ENCODE measurements around the gene RBM47.
"Not testable (repeated sequence)": the region's sequence is repeated elsewhere in the genome, so short reads cannot be mapped to it uniquely, and the experiment has no call there.

RBM47 gene

DNA sequence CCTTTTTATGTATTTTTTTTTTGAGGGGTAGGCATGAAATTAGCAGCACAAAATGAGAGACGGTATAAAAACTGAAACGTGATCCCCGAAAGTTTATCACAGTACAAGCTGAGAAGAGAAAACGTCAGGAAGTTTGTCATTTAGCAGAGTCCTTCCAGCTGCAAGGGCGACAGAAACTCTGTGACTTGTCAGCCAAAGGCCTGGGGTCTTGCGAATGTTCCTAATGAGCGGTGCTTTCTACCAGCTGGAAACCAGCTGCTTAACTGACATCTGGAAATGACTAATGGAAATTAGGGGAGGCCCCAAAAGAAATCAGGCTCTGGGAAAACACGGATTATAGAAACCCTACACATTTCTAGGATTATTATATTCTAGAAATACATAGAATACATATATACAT, 228.0 kb downstream of the RBM47 start:
- DNase-seq: no peak

DNA sequence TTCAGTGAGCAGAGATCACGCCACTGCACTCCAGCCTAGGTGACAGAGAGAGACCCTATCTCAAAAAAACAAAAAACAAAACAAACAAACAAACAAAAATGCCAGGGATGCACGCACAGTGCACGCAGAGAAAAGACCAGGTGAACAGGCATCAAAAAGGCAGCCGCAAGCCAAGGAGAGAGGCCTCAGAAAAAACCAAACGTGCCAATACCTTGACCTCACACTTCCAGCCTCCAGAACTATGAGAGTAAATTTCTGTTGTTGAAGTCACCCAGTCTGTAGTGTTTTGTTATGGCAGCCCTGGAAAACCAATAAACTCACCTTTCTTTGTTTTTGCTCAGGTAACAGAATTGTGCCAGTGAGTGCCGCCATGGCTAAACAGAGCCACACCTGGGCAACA, 228.6 kb downstream of the RBM47 start:
- no peak for DNase-seq

DNA sequence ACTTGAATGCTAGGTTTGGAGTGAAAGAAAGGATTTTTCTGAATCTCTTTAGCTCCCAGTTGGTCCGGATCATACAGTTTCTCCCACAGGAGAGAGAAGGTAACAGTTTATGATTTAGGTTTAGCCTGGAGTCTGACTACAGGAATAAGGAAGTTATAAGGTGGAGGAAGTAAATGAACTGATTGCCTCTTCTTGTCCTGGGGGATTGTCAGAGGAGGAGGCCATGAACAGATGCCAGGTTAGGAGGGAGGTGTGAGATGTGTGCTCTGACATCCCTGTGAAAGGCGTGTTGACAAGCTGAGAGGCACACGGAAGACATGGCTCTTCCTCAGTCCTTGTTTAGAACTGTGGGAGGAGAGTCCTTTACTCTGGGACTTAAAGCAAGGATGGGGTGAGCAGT, 230.1 kb downstream of the RBM47 start:
- DNase-seq: no peak

DNA sequence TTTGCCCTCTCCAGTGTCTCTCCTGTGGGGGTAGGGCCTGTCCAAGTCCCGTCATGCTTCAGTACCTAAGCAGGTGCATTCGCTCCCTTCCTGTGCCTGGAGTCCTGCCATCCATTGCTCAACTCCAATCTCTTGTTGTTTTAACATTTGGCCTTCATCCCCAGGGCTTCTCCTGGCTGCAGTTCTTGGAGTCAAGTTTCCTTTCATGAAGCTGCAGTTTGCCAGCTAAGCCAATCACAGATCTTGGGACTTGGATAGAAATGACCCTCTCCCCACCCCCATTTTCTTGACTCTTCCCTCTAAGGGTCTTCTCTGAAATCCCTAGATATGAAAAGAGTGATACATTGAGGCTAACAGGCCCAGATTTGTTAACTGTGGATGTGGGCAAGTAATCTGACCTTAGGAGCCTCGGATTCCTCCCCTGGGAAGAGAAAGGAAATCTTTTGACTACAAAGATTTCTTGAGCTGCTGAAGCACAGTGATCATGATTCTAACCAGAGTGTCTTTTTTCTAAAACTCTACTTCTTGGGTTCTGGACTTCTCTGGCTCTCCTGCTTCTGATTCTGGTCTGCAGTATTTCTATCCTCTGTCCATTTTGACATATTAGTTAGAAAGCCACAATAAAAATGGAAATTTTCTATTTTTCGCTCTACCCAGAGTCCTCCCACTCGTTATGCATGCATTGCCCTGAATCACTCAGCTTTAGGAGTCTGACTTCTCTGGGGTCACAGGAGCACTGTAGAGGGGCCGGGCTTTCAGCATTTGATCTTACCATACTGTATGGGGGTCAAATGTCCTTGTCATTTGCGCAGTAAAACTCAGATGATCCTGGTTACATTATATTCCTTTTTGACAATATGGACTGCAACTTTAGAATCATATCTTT, 233.5 kb downstream of the RBM47 start:
- DNase-seq: no peak

DNA sequence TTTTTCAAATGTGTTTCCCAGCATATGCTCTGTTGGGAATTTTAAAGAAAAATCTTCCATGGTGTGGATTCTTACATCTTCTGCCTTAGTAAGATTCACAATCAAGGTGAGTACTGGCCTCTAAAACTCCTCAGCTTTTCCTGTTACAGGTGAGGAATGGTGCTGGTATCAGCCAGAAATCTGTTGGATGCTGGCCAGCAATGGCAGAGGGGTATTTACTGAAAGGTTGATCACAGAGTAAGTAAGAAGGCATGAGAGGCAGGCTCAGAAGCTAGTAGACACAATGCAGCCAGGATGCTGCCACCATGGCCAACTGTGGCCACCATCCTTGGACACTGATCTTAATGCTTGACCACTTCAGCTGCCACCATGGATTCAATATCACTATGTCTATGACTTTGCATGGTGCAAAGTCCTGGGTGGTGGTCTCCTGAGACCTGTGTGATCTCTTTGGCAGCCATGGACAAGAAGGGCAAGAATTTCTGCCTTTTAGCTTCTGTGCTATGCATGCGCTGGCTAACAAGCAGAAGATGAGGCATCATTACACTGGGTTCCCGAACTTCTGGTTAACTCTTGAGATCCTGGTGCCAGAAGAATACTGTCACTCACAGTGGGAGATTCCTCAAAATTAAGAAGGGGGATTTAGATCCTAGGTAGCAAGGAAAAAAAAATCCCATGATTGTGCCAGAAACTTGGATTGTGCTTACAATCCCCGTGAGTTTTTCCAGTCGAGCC, 234.3 kb downstream of the RBM47 start:
- DNase-seq: no peak

DNA sequence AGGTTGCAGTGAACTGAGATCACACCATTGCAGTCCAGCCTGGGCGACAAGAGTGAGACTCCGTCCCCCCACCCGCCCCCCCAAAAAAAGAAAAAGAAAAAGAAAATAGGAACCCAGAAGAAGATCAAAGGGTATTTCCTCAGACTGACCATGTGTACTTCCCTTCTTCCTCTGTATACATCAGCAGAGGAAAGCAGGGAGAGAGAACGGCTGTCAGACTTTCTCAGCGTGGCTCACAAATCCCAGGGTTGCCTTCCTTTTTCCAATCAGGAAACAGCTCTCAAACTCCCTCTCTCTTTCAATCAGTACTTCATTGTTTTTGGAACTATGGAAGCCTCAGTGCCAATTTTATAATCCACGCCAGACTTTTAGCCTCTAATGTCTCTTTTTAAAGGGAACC, 235.4 kb downstream of the RBM47 start:
- DNase-seq: no peak

DNA sequence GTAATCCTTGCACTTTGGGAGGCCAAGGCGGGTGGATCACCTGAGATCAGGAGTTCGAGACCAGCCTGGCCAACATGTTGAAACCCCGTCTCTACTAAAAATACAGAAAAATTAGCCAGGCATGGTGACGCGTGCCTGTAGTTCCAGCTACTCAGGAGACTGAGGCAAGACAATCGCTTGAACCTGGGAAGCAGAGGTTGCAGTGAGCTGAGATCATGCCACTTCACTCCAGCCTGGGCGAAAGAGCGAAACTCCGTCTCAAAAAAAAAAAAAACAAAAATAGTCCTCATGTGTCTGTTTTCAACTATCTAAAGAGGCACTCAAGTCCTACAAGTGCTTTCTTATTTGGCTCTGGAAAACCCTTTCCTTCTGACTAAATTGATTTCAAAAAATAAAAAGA, 237.4 kb downstream of the RBM47 start:
- not testable (repeated sequence) for DNase-seq

DNA sequence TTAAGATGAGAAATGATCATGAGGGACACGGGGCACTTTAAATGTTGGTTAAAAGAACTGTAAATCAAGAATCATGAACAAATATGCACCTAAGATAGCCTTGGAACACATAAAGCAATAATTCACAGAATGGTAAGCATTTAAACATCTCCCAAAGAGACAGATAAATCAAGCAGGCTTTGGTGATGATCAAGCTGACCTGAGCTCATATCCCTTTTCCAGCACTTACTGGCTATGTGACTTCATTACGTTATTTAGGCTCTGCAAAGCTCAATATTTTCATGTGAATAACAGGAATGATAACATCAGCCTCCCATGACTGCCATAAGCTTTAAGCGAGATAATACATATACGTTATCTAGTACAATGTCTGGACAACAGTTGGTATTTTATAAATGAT, 239.7 kb downstream of the RBM47 start:
- no peak for DNase-seq

DNA sequence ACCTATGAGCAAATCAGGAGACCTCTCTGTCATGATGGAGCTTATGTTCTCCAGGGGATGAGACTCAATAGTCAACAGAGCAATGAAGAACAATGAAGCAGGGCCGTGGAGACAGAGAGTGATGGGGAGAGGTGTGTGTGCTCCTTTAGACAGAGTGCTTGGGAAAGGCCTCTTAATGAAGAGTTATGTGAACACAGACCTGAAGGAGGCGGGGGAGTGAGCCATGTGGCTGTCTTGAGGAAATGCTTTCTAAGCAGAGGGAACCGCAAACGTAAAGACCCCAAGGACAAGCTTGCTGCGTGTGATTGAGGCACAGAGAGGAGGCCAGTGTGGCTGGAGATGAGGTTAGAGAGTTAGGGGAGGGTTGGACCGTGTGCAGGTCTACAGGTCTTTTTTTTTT, 241.4 kb downstream of the RBM47 start:
- no peak for DNase-seq

DNA sequence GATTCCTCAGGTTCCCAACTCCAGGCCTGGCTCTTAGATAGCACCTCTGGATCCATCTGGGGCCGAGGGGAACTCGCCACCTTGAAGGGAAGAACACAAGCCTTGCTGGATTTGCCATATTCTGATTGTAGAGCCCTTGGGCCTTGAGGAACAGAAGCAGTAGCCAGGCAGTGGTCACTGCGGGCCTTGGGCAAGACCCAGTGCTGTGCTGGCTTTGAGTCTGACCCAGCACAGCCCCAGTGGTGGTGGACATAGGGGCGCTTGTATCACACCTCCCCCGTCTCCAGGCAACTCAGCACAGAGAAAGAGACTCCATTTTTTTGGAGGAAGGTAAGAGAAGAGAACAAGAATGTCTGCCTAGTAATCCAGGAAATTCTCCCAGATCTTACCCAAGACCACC, 249.0 kb downstream of the RBM47 start:
- DNase-seq: no peak

DNA sequence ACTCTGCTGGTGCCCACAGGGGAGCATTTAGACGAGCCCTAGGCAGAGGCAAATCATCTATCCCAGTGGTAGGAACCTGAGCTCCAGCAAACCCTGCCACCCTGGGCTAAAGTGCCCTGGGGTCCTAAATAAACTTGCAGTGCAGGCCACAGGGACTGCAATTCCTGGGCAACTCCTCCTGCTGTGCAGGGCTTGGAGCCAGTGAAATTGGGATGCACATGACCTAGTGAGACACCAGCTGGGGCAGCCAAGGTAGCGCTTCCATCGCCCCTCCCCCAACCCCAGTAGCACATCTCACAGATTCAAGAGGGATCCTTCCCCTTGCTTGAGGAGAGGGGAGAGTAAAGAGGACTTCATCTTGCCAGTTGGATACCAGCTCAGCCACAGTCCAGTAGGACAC, 250.4 kb downstream of the RBM47 start:
- no peak for DNase-seq

DNA sequence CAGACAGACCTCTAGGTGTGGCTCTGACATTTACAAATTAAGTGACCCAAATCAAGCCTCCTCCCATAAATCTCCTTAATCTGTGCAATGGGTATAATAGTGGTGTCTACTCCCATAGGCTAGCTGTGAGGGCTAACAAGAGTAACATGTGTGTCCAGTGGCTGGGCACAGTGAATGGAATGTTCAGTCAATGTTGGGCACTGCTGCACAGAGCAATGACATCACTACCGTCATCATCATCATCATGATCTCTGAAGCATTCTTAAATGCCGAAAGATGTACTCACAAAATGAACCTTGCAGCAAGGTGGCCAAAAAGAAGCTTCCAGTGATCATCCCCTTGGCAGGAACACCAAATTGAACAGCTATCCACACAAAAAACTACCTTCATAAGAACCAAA, 251.0 kb downstream of the RBM47 start:
- DNase-seq: no peak

DNA sequence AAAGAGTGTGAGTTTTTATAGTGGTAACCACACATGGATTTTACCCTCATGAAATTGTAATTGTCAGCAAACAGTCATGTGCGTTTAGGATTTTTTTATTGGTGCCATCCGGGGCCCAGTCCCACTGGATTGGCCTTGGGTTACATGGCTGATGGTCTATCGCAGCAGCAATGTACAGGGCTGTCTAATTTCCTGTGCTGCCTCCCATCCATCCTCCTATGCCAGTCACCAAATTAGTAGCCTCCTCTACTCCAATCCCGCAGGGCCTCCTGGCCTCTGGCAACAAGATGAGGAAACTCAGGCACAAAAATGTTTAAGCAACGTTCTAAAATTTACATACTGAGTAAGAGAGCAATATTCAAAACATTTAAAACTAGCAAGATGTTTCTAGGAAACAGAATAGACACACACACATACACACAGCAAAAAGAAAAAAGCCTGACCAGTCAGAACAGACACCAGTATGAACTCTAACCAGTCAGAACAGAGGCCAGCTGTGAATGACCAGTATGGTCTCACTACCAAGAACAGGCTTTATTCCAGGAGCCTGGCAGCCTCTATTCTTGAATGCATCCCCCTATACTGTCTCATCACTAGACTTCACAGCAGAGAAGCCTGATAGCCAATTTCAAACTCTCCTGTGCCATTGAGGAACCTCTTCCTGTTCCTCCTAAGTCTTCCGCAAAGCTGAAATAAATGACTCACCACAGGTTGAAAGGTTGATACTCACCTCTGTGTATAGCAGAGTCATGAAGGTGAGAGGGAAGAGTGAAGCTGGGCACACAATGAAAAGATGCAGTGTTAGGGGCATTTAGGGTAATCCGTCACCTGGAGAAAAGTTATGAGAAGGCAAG, 251.9 kb downstream of the RBM47 start:
- DNase-seq: no peak

DNA sequence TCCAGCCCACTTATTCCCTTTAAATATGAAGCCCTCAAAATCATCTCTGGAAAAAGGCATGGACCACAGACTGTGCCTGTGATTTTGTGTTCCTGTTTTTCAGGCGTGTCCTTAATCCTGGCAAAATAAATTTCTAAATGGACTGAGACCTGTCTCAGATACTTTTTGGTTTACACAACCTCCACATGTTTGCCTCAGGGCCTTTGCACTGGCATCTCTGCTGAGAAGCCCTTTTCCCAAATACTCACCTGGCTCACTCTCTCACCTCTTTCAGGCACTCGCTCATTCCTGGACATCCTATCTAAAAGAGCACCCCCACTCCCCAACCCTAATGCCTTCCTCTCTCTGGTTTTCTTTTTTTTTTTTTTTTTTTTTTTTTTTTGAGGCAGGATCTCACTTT, 254.0 kb downstream of the RBM47 start:
- no peak for DNase-seq

DNA sequence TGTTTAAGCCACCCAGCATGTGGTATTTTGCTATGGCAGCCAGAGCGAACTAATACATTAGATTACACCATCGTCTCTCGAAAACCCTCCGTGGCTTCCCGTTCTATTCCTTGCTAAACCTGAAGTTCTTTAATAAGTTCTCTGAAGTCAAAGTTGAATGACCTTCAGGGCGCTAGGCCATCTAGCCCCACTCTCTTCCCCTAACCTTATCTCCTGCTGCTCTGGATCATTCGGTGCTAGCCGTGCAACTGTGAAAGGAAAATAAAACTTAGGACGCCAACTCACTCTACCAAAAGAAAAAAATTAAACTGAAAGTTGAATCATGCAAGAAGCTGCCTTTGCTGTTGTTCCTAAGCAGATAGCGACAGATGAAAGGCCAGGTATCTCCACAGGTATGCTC, 254.6 kb downstream of the RBM47 start:
- DNase-seq: no peak

DNA sequence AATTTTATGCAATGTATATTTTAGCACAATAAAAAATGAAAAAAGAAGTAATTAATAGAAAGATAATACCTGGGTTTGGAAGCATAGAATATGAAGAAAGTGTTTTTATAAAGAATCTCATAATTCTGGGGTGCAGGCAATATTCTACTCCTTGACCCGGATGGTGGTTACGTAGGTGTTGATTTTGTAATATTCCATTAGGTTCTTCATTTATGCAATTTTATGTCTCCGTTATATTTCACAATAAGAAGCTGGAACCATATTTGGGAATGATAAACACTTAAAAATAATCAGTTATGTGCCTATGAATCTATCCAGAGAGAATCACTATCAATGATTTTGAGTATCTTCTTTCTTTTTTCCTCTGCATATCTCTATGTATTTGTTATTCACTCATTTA, 256.0 kb downstream of the RBM47 start:
- DNase-seq: no peak

Data from T-helper 9 cell (primary cell).